CD4-positive, CD25-positive, alpha-beta regulatory T cell (primary cell): ENCODE data around the gene NOX3. TPM values are rescaled to one million over a fixed set of nuclear protein-coding genes. Genes with fewer than 3 reads are reported as not detected.

Source experiments
- ATAC-seq, 2 donors: fragments of 150-1000 bp; cut with Tn5 transposase; one replicate each; pipeline ENCODE4 v1.10.0; 2021; ENCODE audit warnings: low read depth in 2 of 2, moderate number of reproducible peaks in 2 of 2, moderate library complexity in 1 of 2
- DNase-seq, 3 donors: peaks; one replicate each; pipeline versions ENCODE4 v3.0.0 to v3.0.0-alpha.2; 2012 to 2022; ENCODE audit warnings: mixed read lengths in 1 of 3
- H3K27ac ChIP-seq: one replicate; pipeline ENCODE4 v1.7.0; 2013; ENCODE audit warnings: mild to moderate bottlenecking, low read length; ENCODE audit not compliant: insufficient read depth, poor library complexity, severe bottlenecking
- H3K27me3 ChIP-seq: one replicate; pipeline ENCODE4 v1.7.0; 2013; ENCODE audit warnings: low read length; ENCODE audit not compliant: control insufficient read depth, insufficient read depth
- H3K36me3 ChIP-seq: one replicate; pipeline ENCODE4 v1.7.0; 2013; ENCODE audit warnings: mild to moderate bottlenecking, low read length, moderate library complexity; ENCODE audit not compliant: control insufficient read depth, insufficient read depth
- H3K4me1 ChIP-seq: 2 replicates; pipeline ENCODE4 v1.7.0; 2013; ENCODE audit warnings: mild to moderate bottlenecking, low read length; ENCODE audit not compliant: insufficient read depth, control insufficient read depth, poor library complexity, severe bottlenecking
- H3K4me3 ChIP-seq: one replicate; pipeline ENCODE4 v1.7.0; 2013; ENCODE audit warnings: low read depth, mild to moderate bottlenecking, low read length, moderate library complexity
- H3K9me3 ChIP-seq, 2 experiments: 1 replicate in 1 of 2; 2 replicates in 1 of 2; pipeline ENCODE4 v1.7.0; 2013; ENCODE audit warnings: low read length in 2 of 2, mild to moderate bottlenecking in 1 of 2, moderate library complexity in 1 of 2; ENCODE audit not compliant: control insufficient read depth in 2 of 2
- H3K27ac Mint-ChIP-seq, 3 donors: one replicate each; pipeline ENCODE4 v1.8.0; 2020 to 2022; ENCODE audit warnings: mild to moderate bottlenecking in 3 of 3, mixed read lengths in 3 of 3, moderate library complexity in 2 of 3
- H3K27me3 Mint-ChIP-seq: one replicate; pipeline ENCODE4 v1.8.0; 2022; ENCODE audit warnings: mild to moderate bottlenecking, mixed read lengths
- H3K36me3 Mint-ChIP-seq: one replicate; pipeline ENCODE4 v1.8.0; 2020; ENCODE audit warnings: mixed read lengths
- H3K4me1 Mint-ChIP-seq, 4 donors: one replicate each; pipeline ENCODE4 v1.8.0; 2020 to 2022; ENCODE audit warnings: mixed read lengths in 4 of 4, mild to moderate bottlenecking in 1 of 4
- H3K4me3 Mint-ChIP-seq, 4 donors: one replicate each; pipeline ENCODE4 v1.8.0; 2020 to 2022; ENCODE audit warnings: mild to moderate bottlenecking in 4 of 4, mixed read lengths in 4 of 4, moderate library complexity in 3 of 4
- H3K9me3 Mint-ChIP-seq, 7 donors: one replicate each; pipeline ENCODE4 v1.8.0; 2020 to 2022; ENCODE audit warnings: mixed read lengths in 7 of 7, mild to moderate bottlenecking in 3 of 7, moderate library complexity in 2 of 7
- polyA plus RNA-seq, 4 donors: library from polyadenylated mRNA; unstranded; fragments of 300-500 nt; fragmentation: Illumina TruSeq; gene quantifications; one replicate each; pipeline ENCODE4 v1.2.3, GENCODE V29; 2021
- total RNA-seq: library from RNA; stranded (reverse); gene quantifications from one replicate; pipeline ENCODE4 v1.2.3, GENCODE V29; 2022

Gene NOX3
- total and polyA plus RNA-seq, 5 donors from 2014 or later: not detected

DNA sequence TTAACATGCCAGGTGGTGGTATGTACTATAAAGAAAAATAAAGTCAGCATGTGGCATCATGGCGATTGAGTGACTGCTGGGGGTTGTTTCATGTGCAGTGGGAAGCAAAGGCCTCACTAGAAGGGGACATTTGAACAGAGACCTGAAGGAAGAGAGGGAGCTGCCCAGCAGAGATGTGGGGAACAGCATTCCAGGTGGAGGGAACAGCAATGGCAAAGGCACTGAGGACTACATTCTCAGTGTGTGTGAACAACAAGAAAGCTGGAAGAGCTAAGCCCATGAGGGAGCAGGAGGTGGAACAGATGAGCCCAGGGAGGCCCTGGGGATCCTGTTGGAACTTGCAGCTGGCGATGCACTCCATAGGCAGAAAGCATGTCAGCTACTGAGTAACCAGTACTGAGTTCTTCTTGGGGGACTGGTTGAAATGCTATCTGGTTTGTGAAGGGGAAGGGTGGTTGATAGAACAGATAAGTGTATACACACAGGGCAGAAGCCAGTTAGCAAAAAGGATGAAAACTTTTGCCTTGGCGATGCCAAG lies 29.2 kb downstream of the NOX3 start:
- H3K9me3 Mint-ChIP-seq: no peaks in the 10 kb centered on the region
- Histone ChIP-seq H3K27ac (no peak overlapping the region), H3K36me3 (no peaks in the 10 kb centered on the region), H3K9me3 (no peaks in the 10 kb centered on the region), H3K27me3 (no peaks in the 10 kb centered on the region), H3K4me3 (no peak overlapping the region), H3K4me1 (no peaks in the 10 kb centered on the region)
- peaks cover 0 to 9% (median 1%) of the 10 kb centered on the region in 4 donors for H3K4me1 Mint-ChIP-seq
- no peak for ATAC-seq
- no peaks in the 10 kb centered on the region for H3K36me3 Mint-ChIP-seq
- no peak for DNase-seq
- no peaks in the 10 kb centered on the region for H3K27me3 Mint-ChIP-seq
- H3K27ac Mint-ChIP-seq: peak overlapping the region in 1 of 3 donors; percentile 64
- no peak overlapping the region for H3K4me3 Mint-ChIP-seq

GRCh38 chr6:155424181-155424580 lies 31.5 kb downstream of the NOX3 start:
- ATAC-seq: no peak
- H3K36me3 Mint-ChIP-seq: peaks cover 3% of the 10 kb centered on the region
- no peak for DNase-seq
- no peak overlapping the region for H3K4me3 Mint-ChIP-seq
- no peaks in the 10 kb centered on the region for H3K27me3 ChIP-seq
- H3K4me3 ChIP-seq: no peak overlapping the region
- H3K27ac Mint-ChIP-seq: no peak overlapping the region
- no peaks in the 10 kb centered on the region for H3K9me3 ChIP-seq
- no peaks in the 10 kb centered on the region for H3K27me3 Mint-ChIP-seq
- H3K36me3 ChIP-seq: no peaks in the 10 kb centered on the region
- peaks cover 14 to 27% (median 18%) of the 10 kb centered on the region in 4 donors for H3K4me1 Mint-ChIP-seq
- H3K4me1 ChIP-seq: peaks cover 17% of the 10 kb centered on the region
- H3K27ac ChIP-seq: no peak overlapping the region
- H3K9me3 Mint-ChIP-seq: no peaks in the 10 kb centered on the region

DNA sequence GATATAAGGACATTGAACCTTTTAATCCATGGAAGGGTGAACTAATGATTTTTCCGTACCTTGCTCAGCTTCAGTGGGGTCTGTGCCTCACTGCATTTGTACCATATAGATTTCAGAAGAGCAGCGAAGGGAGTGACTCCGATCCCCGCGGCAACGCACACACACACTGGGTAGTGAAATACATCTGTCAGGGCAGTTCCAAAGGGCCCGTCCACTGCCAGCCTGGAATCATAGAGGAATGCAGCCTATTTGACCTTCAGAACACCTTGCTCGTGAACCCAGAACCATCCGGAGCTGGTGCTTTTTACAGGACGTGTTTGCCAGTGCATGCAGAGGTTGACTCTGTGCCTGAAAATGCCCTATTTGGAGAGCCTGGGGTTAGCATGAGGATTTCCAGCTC lies 33.0 kb downstream of the NOX3 start:
- Histone ChIP-seq H3K27me3 (no peaks in the 10 kb centered on the region), H3K4me3 (no peak overlapping the region), H3K36me3 (no peaks in the 10 kb centered on the region), H3K9me3 (no peaks in the 10 kb centered on the region), H3K4me1 (peaks cover 31% of the 10 kb centered on the region), H3K27ac (no peak overlapping the region)
- DNase-seq (no peak), ATAC-seq (no peak)
- Mint-ChIP-seq H3K9me3 (no peaks in the 10 kb centered on the region), H3K36me3 (peaks cover 3% of the 10 kb centered on the region), H3K27ac (no peak overlapping the region), H3K4me1 (peaks cover 26 to 42% (median 33%) of the 10 kb centered on the region in 4 donors), H3K27me3 (no peaks in the 10 kb centered on the region), H3K4me3 (no peak overlapping the region)

DNA sequence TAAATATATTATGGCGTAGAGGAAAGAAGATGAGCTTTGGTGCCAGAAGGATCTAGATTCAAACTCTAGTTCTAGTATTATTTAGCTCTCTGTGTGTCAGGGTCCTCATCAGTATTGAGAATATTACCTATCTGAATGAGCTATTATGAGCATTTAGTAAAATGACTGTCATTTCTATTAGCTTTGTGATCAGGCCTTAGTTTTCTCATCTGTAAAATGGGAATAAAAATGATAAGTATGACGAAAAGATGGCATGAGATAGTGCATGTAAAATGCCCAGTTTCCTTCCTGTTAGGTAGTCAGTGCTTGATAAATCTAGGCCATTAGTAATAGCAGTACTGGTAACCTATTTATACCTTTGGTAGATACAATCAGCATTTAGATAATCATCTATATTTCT lies 35.1 kb downstream of the NOX3 start:
- peak overlapping the region; percentile 42 for H3K27ac ChIP-seq
- H3K9me3 Mint-ChIP-seq: no peaks in the 10 kb centered on the region
- DNase-seq: no peak
- H3K4me3 Mint-ChIP-seq: peak overlapping the region in 3 of 4 donors; percentile 43 to 79 (median 48)
- peaks cover 3% of the 10 kb centered on the region for H3K36me3 Mint-ChIP-seq
- no peaks in the 10 kb centered on the region for H3K9me3 ChIP-seq
- H3K27ac Mint-ChIP-seq: peak overlapping the region; percentile 92 to 95 (median 92)
- H3K4me1 ChIP-seq: peaks cover 31% of the 10 kb centered on the region
- no peaks in the 10 kb centered on the region for H3K36me3 ChIP-seq
- peaks cover 26 to 46% (median 43%) of the 10 kb centered on the region in 4 donors for H3K4me1 Mint-ChIP-seq
- no peaks in the 10 kb centered on the region for H3K27me3 ChIP-seq
- ATAC-seq: no peak
- H3K4me3 ChIP-seq: peak overlapping the region; percentile 46
- no peaks in the 10 kb centered on the region for H3K27me3 Mint-ChIP-seq

DNA sequence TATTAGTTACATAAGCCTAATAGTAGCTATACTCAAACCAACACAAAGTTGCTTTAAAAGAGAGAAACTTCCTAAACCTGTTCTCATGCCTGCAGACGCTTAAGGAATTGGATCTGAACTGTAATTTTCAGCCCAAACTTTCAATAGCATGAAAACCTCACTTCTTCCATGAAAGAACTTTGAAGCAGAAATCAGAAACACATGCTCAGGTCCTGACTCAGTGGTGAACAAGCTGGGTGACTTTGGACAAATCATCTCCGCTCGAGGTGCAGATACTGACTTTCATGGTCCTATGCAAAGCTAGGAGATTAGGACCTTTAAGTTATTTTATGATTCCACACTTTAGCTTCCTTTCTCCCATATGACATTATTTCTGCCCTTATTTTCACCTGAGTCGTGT lies 36.5 kb downstream of the NOX3 start:
- Histone ChIP-seq H3K36me3 (no peaks in the 10 kb centered on the region), H3K9me3 (no peaks in the 10 kb centered on the region), H3K27ac (peak overlapping the region; percentile 84), H3K4me1 (peaks cover 31% of the 10 kb centered on the region), H3K27me3 (no peaks in the 10 kb centered on the region), H3K4me3 (peak overlapping the region; percentile 71)
- Mint-ChIP-seq H3K36me3 (peaks cover 3% of the 10 kb centered on the region), H3K27me3 (no peaks in the 10 kb centered on the region), H3K4me3 (peak overlapping the region; percentile 70 to 86 (median 84)), H3K4me1 (peaks cover 26 to 46% (median 43%) of the 10 kb centered on the region in 4 donors), H3K9me3 (no peaks in the 10 kb centered on the region), H3K27ac (peak overlapping the region; percentile 95 to 99 (median 95))
- DNase-seq: no peak
- no peak for ATAC-seq

DNA sequence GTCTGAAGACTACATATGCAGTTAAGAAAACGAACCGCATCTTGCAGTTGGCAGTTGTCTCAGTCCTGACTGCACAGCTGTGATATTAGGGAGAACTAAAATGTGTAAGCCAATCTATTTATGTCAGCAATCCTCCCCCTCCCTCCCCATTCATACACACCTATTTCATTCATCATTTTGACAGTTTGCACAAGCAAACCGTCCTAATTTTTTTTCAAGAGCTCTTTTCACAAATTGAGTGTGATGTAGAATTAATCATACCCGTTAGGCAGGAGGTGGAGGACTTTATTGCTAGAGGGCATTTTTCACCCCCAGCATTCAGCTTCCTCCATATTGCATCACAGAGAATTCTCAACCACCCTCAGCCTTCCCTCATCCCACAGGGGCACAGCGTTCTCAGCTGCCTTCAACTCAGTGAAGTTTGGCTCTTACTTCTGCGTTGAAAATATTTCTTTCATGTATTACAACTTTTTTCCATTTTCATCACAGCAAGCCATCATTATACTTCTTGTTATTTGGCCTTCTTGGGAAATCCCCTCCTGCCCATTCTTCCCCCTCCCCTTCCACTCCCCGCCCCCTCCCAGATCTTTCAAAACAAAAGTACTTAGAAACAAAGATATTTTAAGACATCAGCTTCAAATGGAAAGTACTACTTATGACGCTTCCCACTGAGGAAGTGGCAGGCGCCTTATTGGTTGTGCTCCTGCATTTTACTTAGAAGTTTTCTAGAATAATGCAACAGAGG lies 37.5 kb downstream of the NOX3 start:
- no peaks in the 10 kb centered on the region for H3K27me3 ChIP-seq
- DNase-seq (peak; percentile 46 to 83 (median 62)), ATAC-seq (peak; percentile 74 to 80)
- Mint-ChIP-seq H3K36me3 (peaks cover 3% of the 10 kb centered on the region), H3K27ac (peak overlapping the region; percentile 95 to 99 (median 95)), H3K27me3 (no peaks in the 10 kb centered on the region), H3K4me3 (peak overlapping the region; percentile 70 to 86 (median 84)), H3K4me1 (peaks cover 26 to 46% (median 43%) of the 10 kb centered on the region in 4 donors), H3K9me3 (no peaks in the 10 kb centered on the region)
- H3K4me3 ChIP-seq: peak overlapping the region; percentile 71
- H3K9me3 ChIP-seq: no peaks in the 10 kb centered on the region
- no peaks in the 10 kb centered on the region for H3K36me3 ChIP-seq
- H3K4me1 ChIP-seq: peaks cover 31% of the 10 kb centered on the region
- H3K27ac ChIP-seq: peak overlapping the region; percentile 84

- peaks cover 31% of the 10 kb centered on the region for H3K4me1 ChIP-seq
- H3K27me3 Mint-ChIP-seq: no peaks in the 10 kb centered on the region
- H3K9me3 Mint-ChIP-seq: no peaks in the 10 kb centered on the region
- no peaks in the 10 kb centered on the region for H3K27me3 ChIP-seq
- peak overlapping the region; percentile 84 for H3K27ac ChIP-seq
- peaks cover 3% of the 10 kb centered on the region for H3K36me3 Mint-ChIP-seq
- peak overlapping the region; percentile 71 for H3K4me3 ChIP-seq
- H3K36me3 ChIP-seq: no peaks in the 10 kb centered on the region
- no peak for ATAC-seq
- H3K4me3 Mint-ChIP-seq: peak overlapping the region; percentile 70 to 86 (median 84)
- peak overlapping the region in 2 of 3 donors; percentile 95 to 99 for H3K27ac Mint-ChIP-seq
- DNase-seq: peak in 1 of 3 donors; percentile 7
- H3K9me3 ChIP-seq: no peaks in the 10 kb centered on the region
- peaks cover 26 to 48% (median 46%) of the 10 kb centered on the region in 4 donors for H3K4me1 Mint-ChIP-seq
These were observed 38.2 kb downstream of the NOX3 start for GRCh38 chr6:155417454-155417853.
